OCI-LY7 (cell line): ENCODE data around the gene SLC17A1.

Source experiments
- EZH2phosphoT487 ChIP-seq: fragments of 200-600 bp; sonication (generic); IDR thresholded peaks from 2 replicates; pipeline ENCODE4 v1.6.1; 2018; ENCODE audit warnings: low read depth, borderline replicate concordance, mild to moderate bottlenecking, mixed run types, antibody characterized with exemption, low read length, moderate library complexity, mixed read lengths
- TF ChIP-seq, protein P1 (sequence below): fragments of 200-600 bp; sonication (generic); conservative IDR thresholded peaks from 2 replicates; pipeline ENCODE4 v1.5.1; 2014; ENCODE audit warnings: mild to moderate bottlenecking, antibody characterized with exemption, low read length, moderate library complexity, mixed read lengths

DNA sequence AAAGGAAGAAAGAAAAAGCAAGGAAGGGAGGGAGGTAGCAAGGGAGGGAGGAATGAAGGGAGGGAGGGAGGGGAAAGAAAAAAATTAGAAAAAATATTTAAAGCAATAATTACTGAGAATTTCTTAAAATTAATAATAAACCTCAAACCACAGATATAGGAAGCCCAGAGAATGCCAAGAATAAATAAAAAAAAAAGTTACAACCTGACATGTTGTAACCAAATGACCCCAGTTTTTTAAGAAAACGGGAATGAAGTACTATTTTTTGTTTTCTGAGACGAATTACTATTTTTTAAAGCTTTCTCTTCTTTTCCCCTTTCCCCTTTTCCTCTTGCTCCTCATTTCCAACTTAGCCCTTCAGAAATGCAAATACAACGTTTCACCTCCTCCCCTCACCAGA, 16.7 kb downstream of the SLC17A1 start:
- TF ChIP-seq, protein P1, sequence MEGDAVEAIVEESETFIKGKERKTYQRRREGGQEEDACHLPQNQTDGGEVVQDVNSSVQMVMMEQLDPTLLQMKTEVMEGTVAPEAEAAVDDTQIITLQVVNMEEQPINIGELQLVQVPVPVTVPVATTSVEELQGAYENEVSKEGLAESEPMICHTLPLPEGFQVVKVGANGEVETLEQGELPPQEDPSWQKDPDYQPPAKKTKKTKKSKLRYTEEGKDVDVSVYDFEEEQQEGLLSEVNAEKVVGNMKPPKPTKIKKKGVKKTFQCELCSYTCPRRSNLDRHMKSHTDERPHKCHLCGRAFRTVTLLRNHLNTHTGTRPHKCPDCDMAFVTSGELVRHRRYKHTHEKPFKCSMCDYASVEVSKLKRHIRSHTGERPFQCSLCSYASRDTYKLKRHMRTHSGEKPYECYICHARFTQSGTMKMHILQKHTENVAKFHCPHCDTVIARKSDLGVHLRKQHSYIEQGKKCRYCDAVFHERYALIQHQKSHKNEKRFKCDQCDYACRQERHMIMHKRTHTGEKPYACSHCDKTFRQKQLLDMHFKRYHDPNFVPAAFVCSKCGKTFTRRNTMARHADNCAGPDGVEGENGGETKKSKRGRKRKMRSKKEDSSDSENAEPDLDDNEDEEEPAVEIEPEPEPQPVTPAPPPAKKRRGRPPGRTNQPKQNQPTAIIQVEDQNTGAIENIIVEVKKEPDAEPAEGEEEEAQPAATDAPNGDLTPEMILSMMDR: no peak
- no peak for TF ChIP-seq EZH2phosphoT487
